Measurements from ENCODE around the gene C16orf92.

GRCh38 chr16:30060836-30061554, 38.0 kb downstream of the C16orf92 start:
- TF ChIP-seq, protein P1, sequence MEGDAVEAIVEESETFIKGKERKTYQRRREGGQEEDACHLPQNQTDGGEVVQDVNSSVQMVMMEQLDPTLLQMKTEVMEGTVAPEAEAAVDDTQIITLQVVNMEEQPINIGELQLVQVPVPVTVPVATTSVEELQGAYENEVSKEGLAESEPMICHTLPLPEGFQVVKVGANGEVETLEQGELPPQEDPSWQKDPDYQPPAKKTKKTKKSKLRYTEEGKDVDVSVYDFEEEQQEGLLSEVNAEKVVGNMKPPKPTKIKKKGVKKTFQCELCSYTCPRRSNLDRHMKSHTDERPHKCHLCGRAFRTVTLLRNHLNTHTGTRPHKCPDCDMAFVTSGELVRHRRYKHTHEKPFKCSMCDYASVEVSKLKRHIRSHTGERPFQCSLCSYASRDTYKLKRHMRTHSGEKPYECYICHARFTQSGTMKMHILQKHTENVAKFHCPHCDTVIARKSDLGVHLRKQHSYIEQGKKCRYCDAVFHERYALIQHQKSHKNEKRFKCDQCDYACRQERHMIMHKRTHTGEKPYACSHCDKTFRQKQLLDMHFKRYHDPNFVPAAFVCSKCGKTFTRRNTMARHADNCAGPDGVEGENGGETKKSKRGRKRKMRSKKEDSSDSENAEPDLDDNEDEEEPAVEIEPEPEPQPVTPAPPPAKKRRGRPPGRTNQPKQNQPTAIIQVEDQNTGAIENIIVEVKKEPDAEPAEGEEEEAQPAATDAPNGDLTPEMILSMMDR (conservative IDR thresholded peaks at IDR 0.05; ENCODE audit: low read depth, low read length), result no peak
- TF ChIP-seq EZH2 (IDR thresholded peaks at IDR 0.05; ENCODE audit: borderline replicate concordance, low read depth, low read length, poor library complexity, severe bottlenecking), result no peak

All from A673 (cell line).